Glutamatergic neuron (in vitro differentiated cells): ENCODE data around the gene TEX264. TPM values are rescaled to one million over a fixed set of nuclear protein-coding genes. Genes with fewer than 3 reads are reported as not detected.

Experiments used
- DNase-seq: peaks from one replicate; pipeline ENCODE4 v3.0.0; 2022
- H3K27ac Mint-ChIP-seq: one replicate; pipeline ENCODE4 v1.8.0; 2020; ENCODE audit warnings: mild to moderate bottlenecking, mixed read lengths, inconsistent platforms; ENCODE audit not compliant: unreplicated experiment
- H3K27me3 Mint-ChIP-seq: one replicate; pipeline ENCODE4 v1.8.0; 2020; ENCODE audit warnings: mild to moderate bottlenecking, moderate library complexity, mixed read lengths, inconsistent platforms; ENCODE audit not compliant: unreplicated experiment
- H3K36me3 Mint-ChIP-seq: one replicate; pipeline ENCODE4 v1.8.0; 2020; ENCODE audit warnings: mild to moderate bottlenecking, mixed read lengths, inconsistent platforms; ENCODE audit not compliant: unreplicated experiment
- H3K4me1 Mint-ChIP-seq: one replicate; pipeline ENCODE4 v1.8.0; 2020; ENCODE audit warnings: mild to moderate bottlenecking, low read depth, mixed read lengths, inconsistent platforms; ENCODE audit not compliant: unreplicated experiment
- H3K4me3 Mint-ChIP-seq: one replicate; pipeline ENCODE4 v1.8.0; 2020; ENCODE audit warnings: mild to moderate bottlenecking, mixed read lengths, inconsistent platforms; ENCODE audit not compliant: unreplicated experiment
- H3K9me3 Mint-ChIP-seq: one replicate; pipeline ENCODE4 v1.8.0; 2020; ENCODE audit warnings: mild to moderate bottlenecking, moderate library complexity, mixed read lengths, inconsistent platforms; ENCODE audit not compliant: unreplicated experiment
- CTCF ChIP-seq: fragments of 200-600 bp; sonication (generic); IDR thresholded peaks from one replicate; pipeline ENCODE4 v1.5.0; 2021; ENCODE audit not compliant: partially characterized antibody, unreplicated experiment
- total RNA-seq: library from RNA; stranded (reverse); fragmentation: NEBNext Ultra II Directional; extraction: Animal tissue kit (Norgen Biotek cat#: 25700); gene quantifications from one replicate; pipeline ENCODE4 v1.2.1, GENCODE V29; 2021; ENCODE audit not compliant: unreplicated experiment

TEX264 gene
- total RNA-seq, 1 donor from 2014 or later: 13.2 TPM

- no peak overlapping the region for H3K4me3 Mint-ChIP-seq
- peaks cover 14% of the 10 kb centered on the region for H3K9me3 Mint-ChIP-seq
- peak overlapping the region; percentile 20 for H3K27ac Mint-ChIP-seq
- peaks cover 2% of the 10 kb centered on the region for H3K27me3 Mint-ChIP-seq
- TF ChIP-seq CTCF: peak; percentile 73
- H3K4me1 Mint-ChIP-seq: peaks cover 32% of the 10 kb centered on the region
- peak; percentile 51 for DNase-seq
- H3K36me3 Mint-ChIP-seq: no peaks in the 10 kb centered on the region
Observed at GRCh38 chr3:51682079-51682478, 11.0 kb downstream of the TEX264 start.

GRCh38 chr3:51682526-51682925 is 11.5 kb downstream of the TEX264 start:
- H3K27ac Mint-ChIP-seq: no peak overlapping the region
- H3K4me3 Mint-ChIP-seq: no peak overlapping the region
- peaks cover 2% of the 10 kb centered on the region for H3K27me3 Mint-ChIP-seq
- no peak for TF ChIP-seq CTCF
- DNase-seq: no peak
- no peaks in the 10 kb centered on the region for H3K36me3 Mint-ChIP-seq
- H3K4me1 Mint-ChIP-seq: peaks cover 37% of the 10 kb centered on the region
- peaks cover 14% of the 10 kb centered on the region for H3K9me3 Mint-ChIP-seq

GRCh38 chr3:51683566-51683965 is 12.5 kb downstream of the TEX264 start:
- H3K36me3 Mint-ChIP-seq: no peaks in the 10 kb centered on the region
- H3K27me3 Mint-ChIP-seq: peaks cover 2% of the 10 kb centered on the region
- H3K4me3 Mint-ChIP-seq: no peak overlapping the region
- no peak for TF ChIP-seq CTCF
- no peak overlapping the region for H3K27ac Mint-ChIP-seq
- H3K4me1 Mint-ChIP-seq: peaks cover 44% of the 10 kb centered on the region
- no peak for DNase-seq
- peaks cover 16% of the 10 kb centered on the region for H3K9me3 Mint-ChIP-seq

- no peak for TF ChIP-seq CTCF
- peaks cover 2% of the 10 kb centered on the region for H3K27me3 Mint-ChIP-seq
Observed at GRCh38 chr3:51684971-51685751, 14.1 kb downstream of the TEX264 start.

GRCh38 chr3:51686056-51686455 is 15.0 kb downstream of the TEX264 start:
- peaks cover 2% of the 10 kb centered on the region for H3K27me3 Mint-ChIP-seq
- H3K36me3 Mint-ChIP-seq: no peaks in the 10 kb centered on the region
- H3K27ac Mint-ChIP-seq: peak overlapping the region; percentile 8
- no peak for DNase-seq
- no peak for TF ChIP-seq CTCF
- peak overlapping the region; percentile 68 for H3K4me3 Mint-ChIP-seq
- peaks cover 17% of the 10 kb centered on the region for H3K9me3 Mint-ChIP-seq
- peaks cover 43% of the 10 kb centered on the region for H3K4me1 Mint-ChIP-seq

More at GRCh38 chr3:51684971-51685751, 14.1 kb downstream of the TEX264 start:
- peaks cover 44% of the 10 kb centered on the region for H3K4me1 Mint-ChIP-seq
- peak overlapping the region; percentile 18 for H3K27ac Mint-ChIP-seq
- peaks cover 17% of the 10 kb centered on the region for H3K9me3 Mint-ChIP-seq
- no peak for DNase-seq
- H3K36me3 Mint-ChIP-seq: no peaks in the 10 kb centered on the region
- peak overlapping the region; percentile 68 for H3K4me3 Mint-ChIP-seq
